CD4-positive, CD25-positive, alpha-beta regulatory T cell (primary cell): ENCODE results near the gene CIAO3. TPM values are rescaled to one million over a fixed set of nuclear protein-coding genes. Genes with fewer than 3 reads are reported as not detected.
A peak's percentile ranks its signal among the peaks of the same experiment; 100 is the strongest.

Experiments
- ATAC-seq, 2 donors: fragments of 150-1000 bp; cut with Tn5 transposase; one replicate each; pipeline ENCODE4 v1.10.0; 2021; ENCODE audit warnings: low read depth in 2 of 2, moderate number of reproducible peaks in 2 of 2, moderate library complexity in 1 of 2
- DNase-seq, 3 donors: peaks; one replicate each; pipeline versions ENCODE4 v3.0.0 to v3.0.0-alpha.2; 2012 to 2022; ENCODE audit warnings: mixed read lengths in 1 of 3
- H3K27ac ChIP-seq: one replicate; pipeline ENCODE4 v1.7.0; 2013; ENCODE audit warnings: mild to moderate bottlenecking, low read length; ENCODE audit not compliant: insufficient read depth, poor library complexity, severe bottlenecking
- H3K27me3 ChIP-seq: one replicate; pipeline ENCODE4 v1.7.0; 2013; ENCODE audit warnings: low read length; ENCODE audit not compliant: control insufficient read depth, insufficient read depth
- H3K36me3 ChIP-seq: one replicate; pipeline ENCODE4 v1.7.0; 2013; ENCODE audit warnings: mild to moderate bottlenecking, low read length, moderate library complexity; ENCODE audit not compliant: control insufficient read depth, insufficient read depth
- H3K4me1 ChIP-seq: 2 replicates; pipeline ENCODE4 v1.7.0; 2013; ENCODE audit warnings: mild to moderate bottlenecking, low read length; ENCODE audit not compliant: insufficient read depth, control insufficient read depth, poor library complexity, severe bottlenecking
- H3K4me3 ChIP-seq: one replicate; pipeline ENCODE4 v1.7.0; 2013; ENCODE audit warnings: low read depth, mild to moderate bottlenecking, low read length, moderate library complexity
- H3K9me3 ChIP-seq, 2 experiments: 1 replicate in 1 of 2; 2 replicates in 1 of 2; pipeline ENCODE4 v1.7.0; 2013; ENCODE audit warnings: low read length in 2 of 2, mild to moderate bottlenecking in 1 of 2, moderate library complexity in 1 of 2; ENCODE audit not compliant: control insufficient read depth in 2 of 2
- H3K27ac Mint-ChIP-seq, 3 donors: one replicate each; pipeline ENCODE4 v1.8.0; 2020 to 2022; ENCODE audit warnings: mild to moderate bottlenecking in 3 of 3, mixed read lengths in 3 of 3, moderate library complexity in 2 of 3
- H3K27me3 Mint-ChIP-seq: one replicate; pipeline ENCODE4 v1.8.0; 2022; ENCODE audit warnings: mild to moderate bottlenecking, mixed read lengths
- H3K36me3 Mint-ChIP-seq: one replicate; pipeline ENCODE4 v1.8.0; 2020; ENCODE audit warnings: mixed read lengths
- H3K4me1 Mint-ChIP-seq, 4 donors: one replicate each; pipeline ENCODE4 v1.8.0; 2020 to 2022; ENCODE audit warnings: mixed read lengths in 4 of 4, mild to moderate bottlenecking in 1 of 4
- H3K4me3 Mint-ChIP-seq, 4 donors: one replicate each; pipeline ENCODE4 v1.8.0; 2020 to 2022; ENCODE audit warnings: mild to moderate bottlenecking in 4 of 4, mixed read lengths in 4 of 4, moderate library complexity in 3 of 4
- H3K9me3 Mint-ChIP-seq, 7 donors: one replicate each; pipeline ENCODE4 v1.8.0; 2020 to 2022; ENCODE audit warnings: mixed read lengths in 7 of 7, mild to moderate bottlenecking in 3 of 7, moderate library complexity in 2 of 7
- polyA plus RNA-seq, 4 donors: library from polyadenylated mRNA; unstranded; fragments of 300-500 nt; fragmentation: Illumina TruSeq; gene quantifications; one replicate each; pipeline ENCODE4 v1.2.3, GENCODE V29; 2021
- total RNA-seq: library from RNA; stranded (reverse); gene quantifications from one replicate; pipeline ENCODE4 v1.2.3, GENCODE V29; 2022

The CIAO3 gene
- total and polyA plus RNA-seq, 5 donors from 2014 or later, result 17.2 to 42.6 (median 20.3) TPM

DNA sequence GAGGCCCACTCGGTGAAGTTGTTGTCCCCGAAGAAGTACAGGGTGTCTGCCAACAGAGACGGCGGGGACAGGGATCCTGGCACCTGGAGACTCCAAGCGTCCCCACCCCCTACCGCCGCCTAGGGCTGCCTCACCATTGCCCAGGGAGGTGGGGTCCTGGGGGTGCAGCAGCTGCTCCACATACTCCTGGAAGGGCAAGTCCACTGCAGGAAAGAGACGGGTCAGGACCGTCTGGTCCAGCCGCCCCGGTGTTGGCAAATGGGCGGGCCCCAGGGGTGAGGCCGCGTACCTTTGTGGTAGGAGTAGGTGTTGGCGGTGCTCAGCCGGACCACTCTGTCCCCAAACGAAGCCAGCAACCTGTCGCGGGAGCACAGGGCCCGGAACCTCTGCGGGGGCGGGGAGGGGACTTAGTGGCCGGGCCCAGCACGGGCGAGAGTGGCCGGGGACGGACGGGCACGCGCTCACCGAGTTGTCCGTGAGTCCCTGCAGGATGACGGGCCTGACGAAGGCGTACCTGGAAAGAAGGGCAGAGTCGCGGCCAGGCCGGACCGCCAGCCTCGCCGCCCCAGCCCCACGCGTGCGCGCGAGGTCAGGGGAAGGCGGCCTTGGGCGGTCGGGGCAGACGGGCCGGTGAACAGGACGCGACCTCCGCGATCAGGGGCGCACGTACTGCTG lies 57.3 kb downstream of the CIAO3 start:
- ATAC-seq, result no peak
- no peak for DNase-seq
- Histone ChIP-seq H3K9me3 (no peaks in the 10 kb centered on the region), H3K36me3 (peaks cover 12% of the 10 kb centered on the region), H3K4me3 (no peak overlapping the region), H3K4me1 (peaks cover 43% of the 10 kb centered on the region), H3K27me3 (no peaks in the 10 kb centered on the region), H3K27ac (peak overlapping the region; percentile 73)
- H3K4me3 Mint-ChIP-seq, result peak overlapping the region; percentile 76 to 86 (median 82)
- H3K36me3 Mint-ChIP-seq, result peaks cover 3% of the 10 kb centered on the region
- no peaks in the 10 kb centered on the region for H3K9me3 Mint-ChIP-seq
- H3K27me3 Mint-ChIP-seq, result no peaks in the 10 kb centered on the region
- H3K27ac Mint-ChIP-seq, result peak overlapping the region in 2 of 3 donors; percentile 31 to 83
- peaks cover 0 to 38% (median 5%) of the 10 kb centered on the region in 4 donors for H3K4me1 Mint-ChIP-seq

GRCh38 chr16:682493-683395 lies 58.1 kb downstream of the CIAO3 start:
- peaks cover 3% of the 10 kb centered on the region for H3K36me3 Mint-ChIP-seq
- peak overlapping the region; percentile 76 to 86 (median 80) for H3K4me3 Mint-ChIP-seq
- no peaks in the 10 kb centered on the region for H3K9me3 Mint-ChIP-seq
- Histone ChIP-seq H3K4me1 (peaks cover 43% of the 10 kb centered on the region), H3K36me3 (peaks cover 12% of the 10 kb centered on the region), H3K27ac (peak overlapping the region; percentile 73), H3K27me3 (no peaks in the 10 kb centered on the region), H3K9me3 (no peaks in the 10 kb centered on the region), H3K4me3 (no peak overlapping the region)
- H3K27ac Mint-ChIP-seq, result peak overlapping the region in 2 of 3 donors; percentile 85 to 86
- peaks cover 0 to 38% (median 5%) of the 10 kb centered on the region in 4 donors for H3K4me1 Mint-ChIP-seq
- no peaks in the 10 kb centered on the region for H3K27me3 Mint-ChIP-seq
- ATAC-seq (no peak), DNase-seq (no peak)

DNA sequence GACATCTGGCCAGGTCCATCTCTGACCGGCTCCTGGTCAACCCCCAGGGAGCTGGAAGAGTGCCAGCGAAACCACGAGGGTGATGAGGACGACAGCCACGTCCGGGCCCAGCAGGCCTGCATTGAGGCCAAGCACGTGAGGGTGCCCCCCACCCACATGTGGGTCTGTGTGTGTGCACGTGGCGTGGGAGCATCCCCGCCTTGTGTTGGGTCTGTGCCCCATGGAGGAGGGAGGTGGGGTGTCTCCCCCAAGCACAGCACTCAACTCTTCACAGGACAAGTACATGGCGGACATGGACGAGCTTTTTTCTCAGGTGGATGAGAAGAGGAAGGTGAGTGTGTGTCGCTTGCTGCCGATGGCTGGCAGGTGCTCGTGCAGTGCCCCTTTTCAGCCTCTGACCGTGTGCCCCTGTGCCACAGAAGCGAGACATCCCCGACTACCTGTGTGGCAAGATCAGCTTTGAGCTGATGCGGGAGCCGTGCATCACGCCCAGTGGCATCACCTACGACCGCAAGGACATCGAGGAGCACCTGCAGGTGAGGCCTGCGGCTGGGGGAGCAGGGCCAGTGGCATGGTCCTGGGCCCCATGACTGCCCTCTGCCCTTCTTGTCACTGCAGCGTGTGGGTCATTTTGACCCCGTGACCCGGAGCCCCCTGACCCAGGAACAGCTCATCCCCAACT lies 58.9 kb downstream of the CIAO3 start:
- no peaks in the 10 kb centered on the region for H3K27me3 ChIP-seq
- H3K4me3 Mint-ChIP-seq, result peak overlapping the region; percentile 76 to 86 (median 76)
- peaks cover 0 to 41% (median 5%) of the 10 kb centered on the region in 4 donors for H3K4me1 Mint-ChIP-seq
- peak overlapping the region in 2 of 3 donors; percentile 69 to 85 for H3K27ac Mint-ChIP-seq
- peaks cover 9% of the 10 kb centered on the region for H3K36me3 ChIP-seq
- H3K9me3 Mint-ChIP-seq, result no peaks in the 10 kb centered on the region
- no peak for ATAC-seq
- no peak for DNase-seq
- H3K4me1 ChIP-seq, result peaks cover 43% of the 10 kb centered on the region
- H3K36me3 Mint-ChIP-seq, result peaks cover 3% of the 10 kb centered on the region
- H3K9me3 ChIP-seq, result no peaks in the 10 kb centered on the region
- H3K4me3 ChIP-seq, result no peak overlapping the region
- H3K27me3 Mint-ChIP-seq, result no peaks in the 10 kb centered on the region
- H3K27ac ChIP-seq, result no peak overlapping the region

DNA sequence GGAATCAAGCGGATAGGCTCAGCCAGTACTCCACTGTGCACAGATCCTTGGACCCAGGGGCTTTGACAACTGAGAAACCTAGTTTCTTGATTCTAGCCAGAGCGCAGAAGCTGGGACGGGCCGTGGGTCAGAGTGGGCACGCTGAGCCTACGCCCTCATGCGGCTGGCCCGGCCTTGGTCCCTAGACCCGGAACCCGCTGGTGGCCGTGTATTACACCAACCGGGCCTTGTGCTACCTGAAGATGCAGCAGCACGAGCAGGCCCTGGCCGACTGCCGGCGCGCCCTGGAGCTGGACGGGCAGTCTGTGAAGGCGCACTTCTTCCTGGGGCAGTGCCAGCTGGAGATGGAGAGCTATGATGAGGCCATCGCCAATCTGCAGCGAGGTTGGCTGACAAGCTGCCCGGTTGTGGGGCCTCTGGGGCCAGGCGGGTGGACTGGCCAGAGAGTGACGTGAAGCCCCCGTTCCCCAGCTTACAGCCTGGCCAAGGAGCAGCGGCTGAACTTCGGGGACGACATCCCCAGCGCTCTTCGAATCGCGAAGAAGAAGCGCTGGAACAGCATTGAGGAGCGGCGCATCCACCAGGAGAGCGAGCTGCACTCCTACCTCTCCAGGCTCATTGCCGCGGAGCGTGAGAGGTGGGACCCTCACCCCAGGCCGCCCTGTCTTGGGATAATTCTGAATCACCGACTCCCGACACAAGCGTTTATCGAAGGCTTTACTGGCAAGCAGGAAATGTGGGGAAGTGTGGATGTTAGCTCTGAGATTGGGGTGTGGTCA lies 59.6 kb downstream of the CIAO3 start:
- ATAC-seq, result no peak
- Histone ChIP-seq H3K4me1 (peaks cover 43% of the 10 kb centered on the region), H3K27ac (peak overlapping the region; percentile 81), H3K27me3 (no peaks in the 10 kb centered on the region), H3K4me3 (peak overlapping the region; percentile 58), H3K36me3 (peaks cover 9% of the 10 kb centered on the region), H3K9me3 (no peaks in the 10 kb centered on the region)
- Mint-ChIP-seq H3K27me3 (no peaks in the 10 kb centered on the region), H3K4me3 (peak overlapping the region; percentile 76 to 86 (median 76)), H3K9me3 (no peaks in the 10 kb centered on the region), H3K36me3 (peaks cover 3% of the 10 kb centered on the region), H3K4me1 (peaks cover 0 to 44% (median 5%) of the 10 kb centered on the region in 4 donors), H3K27ac (peak overlapping the region in 1 of 3 donors; percentile 69)
- DNase-seq, result no peak

GRCh38 chr16:680625-680945 lies 60.2 kb downstream of the CIAO3 start:
- peaks cover 9% of the 10 kb centered on the region for H3K36me3 ChIP-seq
- Mint-ChIP-seq H3K27me3 (no peaks in the 10 kb centered on the region), H3K9me3 (no peaks in the 10 kb centered on the region), H3K4me1 (peaks cover 0 to 38% (median 5%) of the 10 kb centered on the region in 4 donors), H3K36me3 (peaks cover 3% of the 10 kb centered on the region), H3K27ac (no peak overlapping the region), H3K4me3 (peak overlapping the region; percentile 76 to 86 (median 76))
- DNase-seq (no peak), ATAC-seq (no peak)
- H3K27ac ChIP-seq, result peak overlapping the region; percentile 81
- peaks cover 44% of the 10 kb centered on the region for H3K4me1 ChIP-seq
- H3K4me3 ChIP-seq, result peak overlapping the region; percentile 58
- no peaks in the 10 kb centered on the region for H3K27me3 ChIP-seq
- H3K9me3 ChIP-seq, result no peaks in the 10 kb centered on the region

- Histone ChIP-seq H3K4me3 (peak within 1 kb of the TSS; percentile 58), H3K9me3 (no peaks in the 10 kb centered on the region), H3K27ac (peak within 1 kb of the TSS; percentile 81), H3K27me3 (no peaks in the 10 kb centered on the region), H3K36me3 (peaks cover 9% of the 10 kb centered on the region), H3K4me1 (peaks cover 47% of the 10 kb centered on the region)
- Mint-ChIP-seq H3K36me3 (peaks cover 3% of the 10 kb centered on the region), H3K27me3 (no peaks in the 10 kb centered on the region), H3K4me1 (peaks cover 0 to 41% (median 5%) of the 10 kb centered on the region in 4 donors), H3K4me3 (peak within 1 kb of the TSS; percentile 83 to 93 (median 88)), H3K27ac (peak within 1 kb of the TSS in 2 of 3 donors; percentile 71 to 73), H3K9me3 (no peaks in the 10 kb centered on the region)
- ATAC-seq, result peak; percentile 41 to 42
- peak; percentile 81 to 84 (median 81) for DNase-seq
Measured at GRCh38 chr16:679814-680624, 60.8 kb downstream of the CIAO3 start, which contains the start of gene STUB1. STUB1 (plus strand) TSS chr16:680410; CDS start chr16:680526, 116 bp downstream.
